GM04503 (cell line): Measurements from ENCODE around the gene PHF12.

ENCODE experiments used
- DNase-seq: peaks from one replicate; pipeline ENCODE4 v3.0.0-alpha.2; 2012; ENCODE audit warnings: low read depth

PHF12 gene

GRCh38 chr17:28857905-28858800, 93.2 kb downstream of the PHF12 start:
- DNase-seq: no peak

GRCh38 chr17:28856028-28856574, 95.2 kb downstream of the PHF12 start:
- DNase-seq: no peak

- DNase-seq: no peak
Observed at GRCh38 chr17:28855336-28855679, 96.0 kb downstream of the PHF12 start.
